ENCODE data around the gene TSR3. TPM values are rescaled to one million over a fixed set of nuclear protein-coding genes. Genes with fewer than 3 reads are reported as not detected.

TSR3 gene
- total and polyA plus RNA-seq, 2 donors (not counting 1 experiment from before 2014, with no cell fraction given), result 35.7 to 43.7 TPM

GRCh38 chr16:1354815-1355540 lies 3.3 kb upstream of the TSR3 start:
- no peak overlapping the region for H3K4me2 ChIP-seq (replicated peaks; ENCODE audit: low read depth, low read length, poor library complexity, severe bottlenecking)
- H3K79me2 ChIP-seq (ENCODE audit: control insufficient read depth, insufficient read depth, low read length), result peaks cover 83% of the 10 kb centered on the region
- no peak overlapping the region for H3K4me3 ChIP-seq (ENCODE audit: control extremely low read depth in 1 of 5, extremely low read depth in 1 of 5, insufficient read depth in 1 of 5, low read depth in 2 of 5, low read length in 4 of 5)
- H3K27ac ChIP-seq (ENCODE audit: low read length in 2 of 2), result no peak overlapping the region
- WGBS (ENCODE audit: insufficient coverage), result 95% methylated on average over 44 of the region's 49 CpGs
- DNase-seq, result no peak
- no peaks in the 10 kb centered on the region for H3K27me3 Mint-ChIP-seq
- no peak overlapping the region for H3K9ac ChIP-seq (ENCODE audit: low read length)
- peaks cover 41% of the 10 kb centered on the region for H3K4me1 Mint-ChIP-seq
- TF ChIP-seq EZH2 (IDR thresholded peaks at IDR 0.05; ENCODE audit: borderline replicate concordance, insufficient read depth, low read depth, low read length, poor library complexity, severe bottlenecking) (no peak), CTCF (IDR thresholded peaks at IDR 0.05) (no peak)
- CTCF ChIA-PET, result interaction anchor here (0.6 kb wide), 1 partner anchor 10 kb away, joined by 3 read pairs; no protein-coding TSS in a partner anchor
- no peaks in the 10 kb centered on the region for H3K9me3 ChIP-seq (ENCODE audit: control extremely low read depth in 1 of 3, control insufficient read depth in 2 of 3, insufficient read depth in 1 of 3, low read length in 2 of 3)
- H4K20me1 ChIP-seq (ENCODE audit: control insufficient read depth, insufficient read depth, low read length, poor library complexity, severe bottlenecking), result peaks cover 75% of the 10 kb centered on the region
- H3K9me3 Mint-ChIP-seq (ENCODE audit: insufficient read depth), result no peaks in the 10 kb centered on the region
- no peaks in the 10 kb centered on the region for H3K27me3 ChIP-seq (replicated peaks in 1 of 4; ENCODE audit: control extremely low read depth in 1 of 4, control insufficient read depth in 3 of 4, insufficient read depth in 4 of 4, low read length in 3 of 4)
- peak overlapping the region; percentile 53 for H3K27ac Mint-ChIP-seq
- H3K4me1 ChIP-seq (ENCODE audit: control insufficient read depth in 2 of 2, insufficient read depth in 2 of 2, low read length in 2 of 2), result peaks cover 17 to 21% of the 10 kb centered on the region in 2 donors
- intact Hi-C loops (cut with micrococcal nuclease), result loop anchor here (10.0 kb wide), 1 partner anchor 50 kb away; no protein-coding TSS in a partner anchor
- no peak for ATAC-seq (ENCODE audit: low read depth)
- H2AFZ ChIP-seq (ENCODE audit: insufficient read depth, low read depth, low read length, poor library complexity, severe bottlenecking), result no peak overlapping the region
- POLR2A ChIA-PET, result interaction anchor here (0.5 kb wide), 1 partner anchor 12 kb away, joined by 4 read pairs; no protein-coding TSS in a partner anchor
- peak overlapping the region; percentile 16 for H3K4me3 Mint-ChIP-seq
- peaks cover 0 to 11% of the 10 kb centered on the region in 2 experiments for H3K36me3 ChIP-seq (replicated peaks in 1 of 2; ENCODE audit: control extremely low read depth in 1 of 2, control insufficient read depth in 1 of 2, extremely low read depth in 1 of 2, insufficient read depth in 2 of 2, low read length in 1 of 2)

GRCh38 chr16:1351215-1351581 lies 480 bp downstream of the TSR3 start:
- H3K4me3 Mint-ChIP-seq, result peak overlapping the region; percentile 86
- Histone ChIP-seq H3K4me3 (ENCODE audit: control extremely low read depth in 1 of 5, extremely low read depth in 1 of 5, insufficient read depth in 1 of 5, low read depth in 2 of 5, low read length in 4 of 5) (peak overlapping the region; percentile 48 to 84 (median 76)), H3K36me3 (replicated peaks in 1 of 2; ENCODE audit: control extremely low read depth in 1 of 2, control insufficient read depth in 1 of 2, extremely low read depth in 1 of 2, insufficient read depth in 2 of 2, low read length in 1 of 2) (peaks cover 0 to 27% of the 10 kb centered on the region in 2 experiments), H3K9ac (ENCODE audit: low read length) (peak overlapping the region; percentile 76), H3K4me2 (replicated peaks; ENCODE audit: low read depth, low read length, poor library complexity, severe bottlenecking) (peak overlapping the region; percentile 97), H3K4me1 (ENCODE audit: control insufficient read depth in 2 of 2, insufficient read depth in 2 of 2, low read length in 2 of 2) (peaks cover 17 to 21% of the 10 kb centered on the region in 2 donors), H3K9me3 (ENCODE audit: control extremely low read depth in 1 of 3, control insufficient read depth in 2 of 3, insufficient read depth in 1 of 3, low read length in 2 of 3) (no peaks in the 10 kb centered on the region), H3K27me3 (replicated peaks in 1 of 4; ENCODE audit: control extremely low read depth in 1 of 4, control insufficient read depth in 3 of 4, insufficient read depth in 4 of 4, low read length in 3 of 4) (no peaks in the 10 kb centered on the region), H3K27ac (ENCODE audit: low read length in 2 of 2) (peak overlapping the region in 1 of 2 donors; percentile 77), H3K79me2 (ENCODE audit: control insufficient read depth, insufficient read depth, low read length) (peaks cover 57% of the 10 kb centered on the region), H4K20me1 (ENCODE audit: control insufficient read depth, insufficient read depth, low read length, poor library complexity, severe bottlenecking) (peaks cover 54% of the 10 kb centered on the region), H2AFZ (ENCODE audit: insufficient read depth, low read depth, low read length, poor library complexity, severe bottlenecking) (peak overlapping the region; percentile 81)
- H3K9me3 Mint-ChIP-seq (ENCODE audit: insufficient read depth), result no peaks in the 10 kb centered on the region
- peak overlapping the region; percentile 88 for H3K27ac Mint-ChIP-seq
- ChIA-PET POLR2A (interaction anchor here (0.9 kb wide), 1 partner anchor 9 kb away, joined by 3 read pairs; no protein-coding TSS in a partner anchor), CTCF (interaction anchor here (1.0 to 1.3 kb wide), 2 partner anchors 13 to 20 kb away, joined by 3 to 5 read pairs; no protein-coding TSS in a partner anchor)
- peak; percentile 5 for ATAC-seq (ENCODE audit: low read depth)
- peaks cover 40% of the 10 kb centered on the region for H3K4me1 Mint-ChIP-seq
- 1% methylated on average over 31 of the region's 35 CpGs for WGBS (ENCODE audit: insufficient coverage)
- TF ChIP-seq EZH2 (IDR thresholded peaks at IDR 0.05; ENCODE audit: borderline replicate concordance, insufficient read depth, low read depth, low read length, poor library complexity, severe bottlenecking) (no peak), CTCF (IDR thresholded peaks at IDR 0.05) (no peak)
- DNase-seq, result no peak
- intact Hi-C loops (cut with micrococcal nuclease), result loop anchor here (1.0 to 10.0 kb wide), 2 partner anchors 8 to 54 kb away; no protein-coding TSS in a partner anchor
- no peaks in the 10 kb centered on the region for H3K27me3 Mint-ChIP-seq

All from B cell (primary cell).